B cell (primary cell): ENCODE measurements around the gene SIPA1L3. TPM values are rescaled to one million over a fixed set of nuclear protein-coding genes. Genes with fewer than 3 reads are reported as not detected.

ENCODE experiments used
- ATAC-seq: fragments of 200-7000 bp; cut with Tn5 transposase; one replicate; pipeline ENCODE4 v1.10.0; 2021; ENCODE audit warnings: low read depth, mild to moderate bottlenecking, moderate number of reproducible peaks, moderate library complexity
- CTCF ChIA-PET: fragments of 350-600 bp; sonication (Branson Sonifier 250); formaldehyde crosslinking; loops from one replicate; lab custom pipeline; 2021; ENCODE audit warnings: antibody characterized with exemption, inconsistent platforms; lab: Charles Lee
- POLR2A ChIA-PET: fragments of 350-600 bp; sonication (Branson Sonifier 250); formaldehyde crosslinking; loops from one replicate; lab custom pipeline; 2021; ENCODE audit warnings: antibody characterized with exemption; lab: Charles Lee
- DNase-seq: peaks from one replicate; pipeline ENCODE4 v3.0.0; 2013
- H2AFZ ChIP-seq: 2 replicates; pipeline ENCODE4 v1.6.1; 2012; ENCODE audit warnings: mild to moderate bottlenecking, low read depth, low read length; ENCODE audit not compliant: insufficient read depth, poor library complexity, severe bottlenecking
- H3K27ac ChIP-seq, 2 donors: 1 replicate in 1 of 2; 2 replicates in 1 of 2; pipeline ENCODE4 v1.5.1; 2012 to 2013; ENCODE audit warnings: low read length in 2 of 2, mild to moderate bottlenecking in 2 of 2, moderate library complexity in 1 of 2
- H3K27me3 ChIP-seq, 4 experiments: fragments of 200-600 bp in 1 of 4; sonication (generic) in 1 of 4; replicated peaks in 1 of 4; 1 replicate in 2 of 4; 2 replicates in 2 of 4; pipeline versions ENCODE4 v1.6.1 to v1.7.0; 2013 to 2016; ENCODE audit warnings: low read length in 3 of 4, mild to moderate bottlenecking in 2 of 4, mixed read lengths in 1 of 4, moderate library complexity in 1 of 4; ENCODE audit not compliant: insufficient read depth in 4 of 4, control insufficient read depth in 3 of 4; ENCODE audit errors: control extremely low read depth in 1 of 4
- H3K36me3 ChIP-seq, 2 experiments: replicated peaks in 1 of 2; 1 replicate in 1 of 2; 2 replicates in 1 of 2; pipeline versions ENCODE4 v1.6.1 to v1.7.1; 2013; ENCODE audit warnings: low read length in 1 of 2; ENCODE audit not compliant: insufficient read depth in 2 of 2, control insufficient read depth in 1 of 2; ENCODE audit errors: control extremely low read depth in 1 of 2, extremely low read depth in 1 of 2
- H3K4me1 ChIP-seq, 2 donors: fragments of 200-600 bp in 1 of 2; sonication (generic) in 1 of 2; 1 replicate in 1 of 2; 2 replicates in 1 of 2; pipeline versions ENCODE4 v1.5.1 to v1.6.1; 2013 to 2017; ENCODE audit warnings: low read length in 2 of 2; ENCODE audit not compliant: control insufficient read depth in 2 of 2, insufficient read depth in 2 of 2
- H3K4me2 ChIP-seq: replicated peaks from 2 replicates; pipeline ENCODE3; 2012; ENCODE audit warnings: mild to moderate bottlenecking, low read depth, low read length; ENCODE audit not compliant: poor library complexity, severe bottlenecking
- H3K4me3 ChIP-seq, 5 experiments: fragments of 200-600 bp in 1 of 5; sonication (generic) in 1 of 5; 1 replicate in 3 of 5; 2 replicates in 2 of 5; pipeline versions ENCODE4 v1.5.1 to v1.7.0; 2011 to 2016; ENCODE audit warnings: low read length in 4 of 5, mild to moderate bottlenecking in 4 of 5, low read depth in 2 of 5, control low read depth in 1 of 5, moderate library complexity in 1 of 5; ENCODE audit not compliant: insufficient read depth in 1 of 5; ENCODE audit errors: control extremely low read depth in 1 of 5, extremely low read depth in 1 of 5
- H3K79me2 ChIP-seq: fragments of 200-600 bp; sonication (generic); one replicate; pipeline ENCODE4 v1.6.0; 2016; ENCODE audit warnings: low read length; ENCODE audit not compliant: control insufficient read depth, insufficient read depth
- H3K9ac ChIP-seq: fragments of 200-600 bp; sonication (generic); 2 replicates; pipeline ENCODE4 v1.6.1; 2017; ENCODE audit warnings: mild to moderate bottlenecking, low read length, moderate library complexity
- H3K9me3 ChIP-seq, 3 donors: one replicate each; pipeline versions ENCODE4 v1.6.1 to v1.7.1; 2013; ENCODE audit warnings: low read length in 2 of 3; ENCODE audit not compliant: control insufficient read depth in 2 of 3, insufficient read depth in 1 of 3; ENCODE audit errors: control extremely low read depth in 1 of 3
- H4K20me1 ChIP-seq: 2 replicates; pipeline ENCODE4 v1.6.0; 2012; ENCODE audit warnings: mild to moderate bottlenecking, low read length; ENCODE audit not compliant: insufficient read depth, control insufficient read depth, poor library complexity, severe bottlenecking
- H3K27ac Mint-ChIP-seq: one replicate; pipeline ENCODE4 v1.8.0; 2021; ENCODE audit warnings: mixed read lengths
- H3K27me3 Mint-ChIP-seq: one replicate; pipeline ENCODE4 v1.8.0; 2021; ENCODE audit warnings: mixed read lengths
- H3K4me1 Mint-ChIP-seq: one replicate; pipeline ENCODE4 v1.8.0; 2021; ENCODE audit warnings: mixed read lengths
- H3K4me3 Mint-ChIP-seq: one replicate; pipeline ENCODE4 v1.8.0; 2021; ENCODE audit warnings: mixed read lengths
- H3K9me3 Mint-ChIP-seq: one replicate; pipeline ENCODE4 v1.8.0; 2022; ENCODE audit warnings: mixed read lengths; ENCODE audit not compliant: insufficient read depth
- EZH2 ChIP-seq: IDR thresholded peaks from 2 replicates; pipeline ENCODE4 v1.6.1; 2012; ENCODE audit warnings: borderline replicate concordance, low read depth, mild to moderate bottlenecking, moderate library complexity, low read length; ENCODE audit not compliant: insufficient read depth, poor library complexity, severe bottlenecking
- WGBS: methylation state at CpG from one replicate; pipeline ENCODE4 v1.1.5; 2013; ENCODE audit warnings: missing lambda C conversion rate; ENCODE audit not compliant: insufficient coverage; 5-methylcytosine and 5-hydroxymethylcytosine counted together
- intact Hi-C: fragments of 100-400 bp; cut with micrococcal nuclease; formaldehyde crosslinking; loops from one replicate; pipeline ENCODE4 v1.10.0; 2022
- polyA plus RNA-seq: library from polyadenylated mRNA; depleted of rRNA; stranded (reverse); fragments of >200 nt; gene quantifications from 2 replicates; pipeline ENCODE4 v1.2.3, GENCODE V29; 2012
- total RNA-seq, 2 donors: library from RNA; stranded (reverse); fragments of 120-200 nt in 1 of 2; gene quantifications; 1 replicate in 1 of 2; 2 replicates in 1 of 2; pipeline versions ENCODE4 v1.2.3 to v1.2.4, GENCODE V29; 2013 to 2022
- TF ChIP-seq, protein P1 (sequence below): fragments of 200-600 bp; IDR thresholded peaks from one replicate; pipeline ENCODE4 v1.8.0; 2022; ENCODE audit warnings: antibody characterized with exemption, mild to moderate bottlenecking

Gene SIPA1L3
- total and polyA plus RNA-seq, 2 donors (not counting 1 experiment from before 2014, with no cell fraction given) = 48.3 to 295 TPM

DNA sequence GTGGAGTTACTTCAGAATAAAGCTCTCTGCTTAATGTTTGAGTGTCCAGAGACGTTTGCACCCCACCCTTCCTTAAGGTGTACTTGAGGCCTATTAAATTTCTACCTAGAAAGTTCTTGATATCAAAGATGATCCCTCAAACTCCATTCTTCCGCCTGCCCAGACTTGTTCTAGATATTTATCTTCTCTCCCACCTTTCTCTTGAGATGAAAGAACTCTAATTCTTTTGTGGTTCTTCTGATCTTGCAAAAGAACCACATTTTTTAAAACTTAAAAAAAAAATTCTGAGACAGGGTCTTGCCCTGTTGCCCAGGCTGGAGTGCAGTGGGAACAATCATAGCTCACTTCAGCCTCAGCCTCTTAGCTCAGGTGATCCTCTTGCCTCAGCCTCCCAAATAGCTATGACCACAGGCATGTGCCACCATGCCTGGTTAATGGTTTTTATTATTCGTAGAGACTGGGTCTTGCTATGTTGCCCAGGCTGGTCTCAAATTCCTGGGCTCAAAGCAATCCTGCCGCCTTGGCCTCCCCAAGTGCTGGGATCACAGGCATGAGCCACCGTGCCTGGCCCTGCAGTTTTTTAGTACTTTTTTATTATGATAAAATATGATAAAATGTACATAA, 94.3 kb downstream of the SIPA1L3 start:
- DNase-seq (no peak), ATAC-seq (no peak)
- no peaks in the 10 kb centered on the region for H3K36me3 ChIP-seq
- peak overlapping the region in 1 of 2 donors; percentile 57 for H3K27ac ChIP-seq
- H3K79me2 ChIP-seq = peaks cover 93% of the 10 kb centered on the region
- intact Hi-C loops = no loop called here
- H3K4me3 Mint-ChIP-seq = no peak overlapping the region
- peak overlapping the region; percentile 37 for H3K27ac Mint-ChIP-seq
- TF ChIP-seq EZH2 = no peak
- TF ChIP-seq, protein P1, sequence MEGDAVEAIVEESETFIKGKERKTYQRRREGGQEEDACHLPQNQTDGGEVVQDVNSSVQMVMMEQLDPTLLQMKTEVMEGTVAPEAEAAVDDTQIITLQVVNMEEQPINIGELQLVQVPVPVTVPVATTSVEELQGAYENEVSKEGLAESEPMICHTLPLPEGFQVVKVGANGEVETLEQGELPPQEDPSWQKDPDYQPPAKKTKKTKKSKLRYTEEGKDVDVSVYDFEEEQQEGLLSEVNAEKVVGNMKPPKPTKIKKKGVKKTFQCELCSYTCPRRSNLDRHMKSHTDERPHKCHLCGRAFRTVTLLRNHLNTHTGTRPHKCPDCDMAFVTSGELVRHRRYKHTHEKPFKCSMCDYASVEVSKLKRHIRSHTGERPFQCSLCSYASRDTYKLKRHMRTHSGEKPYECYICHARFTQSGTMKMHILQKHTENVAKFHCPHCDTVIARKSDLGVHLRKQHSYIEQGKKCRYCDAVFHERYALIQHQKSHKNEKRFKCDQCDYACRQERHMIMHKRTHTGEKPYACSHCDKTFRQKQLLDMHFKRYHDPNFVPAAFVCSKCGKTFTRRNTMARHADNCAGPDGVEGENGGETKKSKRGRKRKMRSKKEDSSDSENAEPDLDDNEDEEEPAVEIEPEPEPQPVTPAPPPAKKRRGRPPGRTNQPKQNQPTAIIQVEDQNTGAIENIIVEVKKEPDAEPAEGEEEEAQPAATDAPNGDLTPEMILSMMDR = no peak
- H3K9me3 Mint-ChIP-seq = no peaks in the 10 kb centered on the region
- CTCF ChIA-PET = interaction anchor here (0.6 to 1.8 kb wide), 4 partner anchors 9 to 171 kb away, joined by 3 to 5 read pairs (median 4); no protein-coding TSS in a partner anchor
- no peak overlapping the region for H2AFZ ChIP-seq
- no peak overlapping the region for H3K4me2 ChIP-seq
- no peaks in the 10 kb centered on the region for H3K9me3 ChIP-seq
- no peaks in the 10 kb centered on the region for H3K27me3 ChIP-seq
- peaks cover 63 to 72% of the 10 kb centered on the region in 2 donors for H3K4me1 ChIP-seq
- WGBS = 100% methylated on average over 1 of the region's 5 CpGs
- no peaks in the 10 kb centered on the region for H4K20me1 ChIP-seq
- no peak overlapping the region for H3K9ac ChIP-seq
- H3K4me1 Mint-ChIP-seq = peaks cover 40% of the 10 kb centered on the region
- H3K4me3 ChIP-seq = no peak overlapping the region
- H3K27me3 Mint-ChIP-seq = no peaks in the 10 kb centered on the region
- POLR2A ChIA-PET = interaction anchor here (0.6 to 1.4 kb wide), 4 partner anchors 10 to 42 kb away, joined by 3 to 6 read pairs (median 4); no protein-coding TSS in a partner anchor
